Measurements from ENCODE around the gene TFAP2A. TPM values are rescaled to one million over a fixed set of nuclear protein-coding genes. Genes with fewer than 3 reads are reported as not detected.

TFAP2A gene
- polyA plus RNA-seq, 1 donor (not counting 4 experiments of a cell fraction or from before 2014, with no cell fraction given) = 30.2 TPM

GRCh38 chr6:10359581-10359980 is 55.3 kb downstream of the TFAP2A start:
- peaks cover 23% of the 10 kb centered on the region for H3K4me1 ChIP-seq (ENCODE audit: control insufficient read depth, extremely low read depth, insufficient read depth, low read length)
- no peaks in the 10 kb centered on the region for H3K27me3 ChIP-seq (ENCODE audit: control insufficient read depth, extremely low read depth, insufficient read depth, low read length)
- dilution Hi-C loops (cut with MboI; ENCODE audit: extremely low pct_ligation_motif_present, low sequenced_read_pairs) = no loop called here
- no peak overlapping the region for H3K9ac ChIP-seq (ENCODE audit: control insufficient read depth, extremely low read depth, insufficient read depth, low read length)
- no peaks in the 10 kb centered on the region for H3K9me3 ChIP-seq (ENCODE audit: control insufficient read depth, low read depth, low read length)
- FAIRE-seq (no peak), DNase-seq (ENCODE audit: low read depth, low spot score) (no peak)
- no peaks in the 10 kb centered on the region for H3K79me2 ChIP-seq (ENCODE audit: control insufficient read depth, insufficient read depth, low read length)
- no peak overlapping the region for H3K4me2 ChIP-seq (ENCODE audit: control insufficient read depth, extremely low read depth, insufficient read depth, low read depth, low read length)
- H3K4me3 ChIP-seq (ENCODE audit: control insufficient read depth in 2 of 3, extremely low read depth in 1 of 3, insufficient read depth in 2 of 3, low read depth in 1 of 3, low read length in 3 of 3) = no peak overlapping the region
- no peaks in the 10 kb centered on the region for H4K20me1 ChIP-seq (ENCODE audit: control insufficient read depth, extremely low read depth, insufficient read depth, low read length)
- H2AFZ ChIP-seq (ENCODE audit: control insufficient read depth, low read length) = no peak overlapping the region
- H3K36me3 ChIP-seq (ENCODE audit: control insufficient read depth in 2 of 2, extremely low read depth in 1 of 2, insufficient read depth in 2 of 2, low read length in 2 of 2) = no peaks in the 10 kb centered on the region
- TF ChIP-seq, protein P1, sequence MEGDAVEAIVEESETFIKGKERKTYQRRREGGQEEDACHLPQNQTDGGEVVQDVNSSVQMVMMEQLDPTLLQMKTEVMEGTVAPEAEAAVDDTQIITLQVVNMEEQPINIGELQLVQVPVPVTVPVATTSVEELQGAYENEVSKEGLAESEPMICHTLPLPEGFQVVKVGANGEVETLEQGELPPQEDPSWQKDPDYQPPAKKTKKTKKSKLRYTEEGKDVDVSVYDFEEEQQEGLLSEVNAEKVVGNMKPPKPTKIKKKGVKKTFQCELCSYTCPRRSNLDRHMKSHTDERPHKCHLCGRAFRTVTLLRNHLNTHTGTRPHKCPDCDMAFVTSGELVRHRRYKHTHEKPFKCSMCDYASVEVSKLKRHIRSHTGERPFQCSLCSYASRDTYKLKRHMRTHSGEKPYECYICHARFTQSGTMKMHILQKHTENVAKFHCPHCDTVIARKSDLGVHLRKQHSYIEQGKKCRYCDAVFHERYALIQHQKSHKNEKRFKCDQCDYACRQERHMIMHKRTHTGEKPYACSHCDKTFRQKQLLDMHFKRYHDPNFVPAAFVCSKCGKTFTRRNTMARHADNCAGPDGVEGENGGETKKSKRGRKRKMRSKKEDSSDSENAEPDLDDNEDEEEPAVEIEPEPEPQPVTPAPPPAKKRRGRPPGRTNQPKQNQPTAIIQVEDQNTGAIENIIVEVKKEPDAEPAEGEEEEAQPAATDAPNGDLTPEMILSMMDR (optimal IDR thresholded peaks at IDR 0.05 in 1 of 3, IDR thresholded peaks at IDR 0.05 in 1 of 3, conservative IDR thresholded peaks at IDR 0.05 in 1 of 3; ENCODE audit: extremely low read depth in 1 of 3, insufficient read depth in 2 of 3, low read length in 3 of 3) = no peak
- TF ChIP-seq EZH2 (IDR thresholded peaks at IDR 0.05; ENCODE audit: low read length) = no peak
- no peak overlapping the region for H3K27ac ChIP-seq (ENCODE audit: control insufficient read depth, insufficient read depth, low read length)
- no peaks in the 10 kb centered on the region for H3K9me1 ChIP-seq (ENCODE audit: control insufficient read depth, extremely low read depth, insufficient read depth, low read length)

DNA sequence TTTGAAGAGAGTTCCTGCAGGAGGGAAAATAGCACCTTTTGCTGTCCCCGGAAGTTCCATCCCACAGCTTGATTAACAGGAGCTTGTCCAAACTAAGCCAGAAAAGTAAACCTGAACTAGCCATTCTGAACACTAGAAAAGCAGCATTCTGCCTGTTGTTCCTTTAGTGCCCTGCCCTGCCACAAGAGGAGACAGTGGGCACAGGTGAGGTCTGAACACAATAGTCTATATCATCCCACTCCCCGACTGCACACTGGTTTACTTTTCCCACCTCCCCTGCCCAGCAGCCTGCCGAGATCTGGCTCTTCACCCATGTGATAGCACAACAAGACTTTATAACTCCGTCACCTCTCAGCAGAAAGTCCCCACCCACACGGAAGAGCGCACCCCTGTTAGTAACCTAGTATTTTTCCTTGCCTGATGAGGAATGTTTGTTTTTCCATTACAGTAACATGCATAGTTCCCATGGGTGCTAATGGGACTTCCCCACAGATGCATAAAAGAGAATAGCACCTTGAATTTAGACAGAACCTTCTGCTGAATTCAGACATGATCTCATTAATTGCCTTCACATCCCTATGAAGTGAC is 59.7 kb downstream of the TFAP2A start:
- no peaks in the 10 kb centered on the region for H3K79me2 ChIP-seq (ENCODE audit: control insufficient read depth, insufficient read depth, low read length)
- H3K27ac ChIP-seq (ENCODE audit: control insufficient read depth, insufficient read depth, low read length) = peak overlapping the region; percentile 63
- no peaks in the 10 kb centered on the region for H3K27me3 ChIP-seq (ENCODE audit: control insufficient read depth, extremely low read depth, insufficient read depth, low read length)
- DNase-seq (ENCODE audit: low read depth, low spot score) (peak; percentile 87), FAIRE-seq (peak; percentile 81)
- H2AFZ ChIP-seq (ENCODE audit: control insufficient read depth, low read length) = peak overlapping the region; percentile 80
- no peaks in the 10 kb centered on the region for H4K20me1 ChIP-seq (ENCODE audit: control insufficient read depth, extremely low read depth, insufficient read depth, low read length)
- H3K36me3 ChIP-seq (ENCODE audit: control insufficient read depth in 2 of 2, extremely low read depth in 1 of 2, insufficient read depth in 2 of 2, low read length in 2 of 2) = no peaks in the 10 kb centered on the region
- no peaks in the 10 kb centered on the region for H3K9me1 ChIP-seq (ENCODE audit: control insufficient read depth, extremely low read depth, insufficient read depth, low read length)
- no peaks in the 10 kb centered on the region for H3K9me3 ChIP-seq (ENCODE audit: control insufficient read depth, low read depth, low read length)
- peaks cover 31% of the 10 kb centered on the region for H3K4me1 ChIP-seq (ENCODE audit: control insufficient read depth, extremely low read depth, insufficient read depth, low read length)
- dilution Hi-C loops (cut with MboI; ENCODE audit: extremely low pct_ligation_motif_present, low sequenced_read_pairs) = no loop called here
- TF ChIP-seq, protein P1 (optimal IDR thresholded peaks at IDR 0.05 in 1 of 3, IDR thresholded peaks at IDR 0.05 in 1 of 3, conservative IDR thresholded peaks at IDR 0.05 in 1 of 3; ENCODE audit: extremely low read depth in 1 of 3, insufficient read depth in 2 of 3, low read length in 3 of 3) = peak in 1 of 3 experiments; percentile 15
- no peak for TF ChIP-seq EZH2 (IDR thresholded peaks at IDR 0.05; ENCODE audit: low read length)
- H3K9ac ChIP-seq (ENCODE audit: control insufficient read depth, extremely low read depth, insufficient read depth, low read length) = peak overlapping the region; percentile 65
- no peak overlapping the region for H3K4me3 ChIP-seq (ENCODE audit: control insufficient read depth in 2 of 3, extremely low read depth in 1 of 3, insufficient read depth in 2 of 3, low read depth in 1 of 3, low read length in 3 of 3)
- peak overlapping the region; percentile 52 for H3K4me2 ChIP-seq (ENCODE audit: control insufficient read depth, extremely low read depth, insufficient read depth, low read depth, low read length)
